ENCODE results near the gene TPO.

DNA sequence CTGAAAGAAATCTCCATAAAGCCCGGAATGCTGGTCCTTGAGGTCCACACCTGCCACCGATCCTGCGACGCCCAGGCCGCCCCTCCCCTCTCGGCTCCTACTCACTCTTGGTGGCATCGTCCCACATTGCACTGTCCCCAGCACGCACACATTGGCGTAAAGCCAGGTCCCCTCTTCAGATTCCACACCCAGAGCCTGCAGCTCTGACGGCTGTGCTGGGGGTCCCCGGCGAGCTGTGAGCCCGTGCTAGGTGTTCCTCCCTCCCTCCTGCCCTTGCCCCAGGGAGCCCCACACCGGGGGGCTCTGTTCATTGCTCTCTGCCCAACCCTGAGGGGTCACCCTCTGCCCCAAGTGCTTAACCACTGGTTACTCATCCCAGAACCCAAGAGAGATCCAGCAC is 8.5 kb downstream of the TPO start:
- TF ChIP-seq GATA2 (IDR thresholded peaks at IDR 0.05; ENCODE audit: low read depth, low read length) (no peak), GATA3 (IDR thresholded peaks at IDR 0.05; ENCODE audit: low read depth, low read length) (no peak)
